ENCODE results near the gene LTBP2.

The LTBP2 gene

GRCh38 chr14:74615735-74616134, 3.7 kb upstream of the LTBP2 start:
- H3K4me3 ChIP-seq (replicated peaks; ENCODE audit: insufficient read depth, low read length), result no peak overlapping the region
- TF ChIP-seq SPI1 (IDR thresholded peaks at IDR 0.05; ENCODE audit: borderline replicate concordance, low read depth) (no peak), CTCF (IDR thresholded peaks at IDR 0.05; ENCODE audit: insufficient read depth, low read length) (no peak), POLR2AphosphoS5 (IDR thresholded peaks at IDR 0.05; ENCODE audit: low read depth) (no peak), REST (IDR thresholded peaks at IDR 0.05; ENCODE audit: insufficient replicate concordance, low read depth) (no peak), GABPA (IDR thresholded peaks at IDR 0.05; ENCODE audit: low read depth) (no peak)
- DNase-seq (ENCODE audit: low read depth in 1 of 2, low spot score in 1 of 2), result no peak

GRCh38 chr14:74614508-74615495, 2.8 kb upstream of the LTBP2 start:
- TF ChIP-seq CTCF (IDR thresholded peaks at IDR 0.05; ENCODE audit: insufficient read depth, low read length), result no peak
- TF ChIP-seq SPI1 (IDR thresholded peaks at IDR 0.05; ENCODE audit: borderline replicate concordance, low read depth), result no peak
- TF ChIP-seq GABPA (IDR thresholded peaks at IDR 0.05; ENCODE audit: low read depth), result no peak
- TF ChIP-seq POLR2AphosphoS5 (IDR thresholded peaks at IDR 0.05; ENCODE audit: low read depth), result no peak
- TF ChIP-seq REST (IDR thresholded peaks at IDR 0.05; ENCODE audit: insufficient replicate concordance, low read depth), result no peak
- DNase-seq (ENCODE audit: low read depth in 1 of 2, low spot score in 1 of 2), result no peak
- Histone ChIP-seq H3K27me3 (ENCODE audit: insufficient read depth, poor library complexity, severe bottlenecking) (peaks cover 3% of the 10 kb centered on the region), H3K4me3 (replicated peaks; ENCODE audit: insufficient read depth, low read length) (no peak overlapping the region), H3K27ac (replicated peaks) (no peak overlapping the region)

More at GRCh38 chr14:74615735-74616134, 3.7 kb upstream of the LTBP2 start:
- Histone ChIP-seq H3K27me3 (ENCODE audit: insufficient read depth, poor library complexity, severe bottlenecking) (peaks cover 3% of the 10 kb centered on the region), H3K27ac (replicated peaks) (no peak overlapping the region)

GRCh38 chr14:74613211-74613914, 1.3 kb upstream of the LTBP2 start:
- TF ChIP-seq POLR2AphosphoS5 (IDR thresholded peaks at IDR 0.05; ENCODE audit: low read depth) (no peak), SPI1 (IDR thresholded peaks at IDR 0.05; ENCODE audit: borderline replicate concordance, low read depth) (no peak), CTCF (IDR thresholded peaks at IDR 0.05; ENCODE audit: insufficient read depth, low read length) (no peak), REST (IDR thresholded peaks at IDR 0.05; ENCODE audit: insufficient replicate concordance, low read depth) (no peak), GABPA (IDR thresholded peaks at IDR 0.05; ENCODE audit: low read depth) (no peak)
- DNase-seq (ENCODE audit: low read depth in 1 of 2, low spot score in 1 of 2), result no peak
- H3K4me3 ChIP-seq (replicated peaks; ENCODE audit: insufficient read depth, low read length), result no peak overlapping the region
- no peak overlapping the region for H3K27ac ChIP-seq (replicated peaks)
- peaks cover 3% of the 10 kb centered on the region for H3K27me3 ChIP-seq (ENCODE audit: insufficient read depth, poor library complexity, severe bottlenecking)
